Activated effector memory CD4-positive, alpha-beta T cell treated with Interleukin-2 at 50 U/mL for 16 hours (primary cell): Measurements from ENCODE around the gene JUN.

Experiments used
- DNase-seq: peaks from one replicate; pipeline ENCODE4 v3.0.0-alpha.2; 2020

The JUN gene

DNA sequence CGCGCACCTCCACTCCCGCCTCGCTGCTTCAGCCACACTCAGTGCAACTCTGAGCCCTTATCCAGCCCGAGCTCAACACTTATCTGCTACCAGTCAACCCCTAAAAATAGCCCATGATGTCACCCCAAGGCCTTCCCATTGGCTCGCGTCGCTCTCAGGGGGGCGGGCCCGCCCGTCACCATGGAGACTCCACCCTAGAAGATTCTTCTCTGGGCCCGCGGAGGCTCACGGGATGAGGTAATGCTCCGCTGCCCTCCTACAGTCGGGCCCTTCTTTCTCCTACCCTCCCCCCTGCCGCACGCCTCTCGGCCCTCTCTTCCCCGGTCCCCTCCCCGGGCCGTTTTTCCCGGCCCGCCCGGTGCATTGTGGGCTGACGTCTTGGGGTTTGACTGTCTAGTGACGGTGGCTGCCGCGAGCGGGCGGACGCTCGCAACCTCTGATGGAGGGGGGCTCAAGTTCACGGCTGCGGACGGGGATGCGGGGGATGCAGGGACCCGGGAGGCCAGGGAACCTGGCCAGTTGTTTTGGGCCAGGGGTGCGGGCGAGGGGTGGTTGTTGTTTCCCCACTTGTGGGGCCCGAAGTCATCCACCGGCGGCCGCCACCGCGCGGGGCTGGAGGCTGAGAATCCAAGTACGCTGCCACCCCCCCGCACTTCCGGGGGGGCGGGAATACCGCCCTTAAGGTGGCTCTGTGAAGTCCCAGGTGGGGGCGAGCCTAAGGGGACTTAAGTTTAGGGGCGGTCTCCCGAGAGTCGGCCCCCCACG, at the start of gene JUN:
JUN (minus strand) TSS at position 55 of the 765 bp plus-strand sequence. CDS start 977 bp downstream, outside the sequence.
- DNase-seq = peak; percentile 98

DNA sequence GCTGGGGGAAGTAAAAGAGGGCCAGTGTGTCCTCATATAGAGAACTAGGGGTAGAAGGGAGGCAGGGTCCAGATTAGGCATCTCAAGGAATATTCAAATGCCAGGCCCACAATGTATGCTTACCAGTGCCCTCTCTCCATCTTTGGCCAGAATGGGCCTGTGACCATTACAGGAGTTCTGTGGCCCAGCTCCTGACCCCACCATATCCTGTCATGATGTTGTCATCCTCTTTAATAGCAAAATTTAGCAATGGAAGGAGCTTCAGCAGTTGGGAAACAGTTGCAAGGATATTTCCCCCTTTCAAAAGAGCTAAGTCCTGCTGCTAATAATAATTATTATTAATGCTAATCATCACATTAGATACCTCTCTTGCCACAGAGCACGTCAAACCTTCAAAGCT, 49.3 kb upstream of the JUN start:
- DNase-seq = no peak

DNA sequence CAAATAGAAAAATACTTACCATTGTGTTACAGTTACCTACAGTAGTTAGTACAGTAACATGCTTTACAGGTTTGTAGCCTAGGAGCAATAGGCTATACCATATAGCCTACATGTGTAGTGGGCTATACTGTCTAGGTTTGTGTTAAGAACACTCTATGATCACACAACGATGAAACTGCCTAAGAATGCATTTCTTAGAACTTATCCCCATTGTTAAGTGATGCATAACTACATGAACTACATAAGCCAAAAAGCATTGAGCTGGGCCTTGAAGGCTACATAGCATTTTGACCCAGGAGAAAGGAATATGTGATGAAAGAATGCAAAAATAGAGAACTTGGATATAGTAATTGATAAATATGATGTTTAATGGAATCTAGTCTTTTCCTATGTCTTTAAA, 46.4 kb upstream of the JUN start:
- no peak for DNase-seq

GRCh38 chr1:58829866-58830265, 46.0 kb upstream of the JUN start:
- no peak for DNase-seq

DNA sequence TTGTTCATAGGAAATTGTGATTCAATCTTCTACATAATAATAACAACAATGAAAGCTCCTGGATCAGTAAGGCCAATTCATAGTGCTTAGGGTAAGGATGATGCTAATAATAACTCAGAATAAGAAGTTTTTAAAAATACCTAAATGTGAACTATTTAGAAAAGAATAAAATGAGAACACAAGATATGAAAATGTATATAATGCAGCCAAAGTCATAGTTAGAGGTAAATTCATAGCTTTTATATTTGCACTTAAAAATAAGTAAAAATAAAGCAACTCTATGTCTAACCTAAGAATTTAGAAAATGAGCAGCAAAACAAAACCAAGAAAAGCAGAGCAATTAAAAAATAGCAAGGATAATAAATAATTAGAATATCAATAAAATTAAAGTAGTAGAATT, 43.5 kb upstream of the JUN start:
- no peak for DNase-seq

GRCh38 chr1:58824753-58825389, 41.0 kb upstream of the JUN start:
- no peak for DNase-seq

GRCh38 chr1:58823481-58824010, 39.7 kb upstream of the JUN start:
- DNase-seq = no peak

DNA sequence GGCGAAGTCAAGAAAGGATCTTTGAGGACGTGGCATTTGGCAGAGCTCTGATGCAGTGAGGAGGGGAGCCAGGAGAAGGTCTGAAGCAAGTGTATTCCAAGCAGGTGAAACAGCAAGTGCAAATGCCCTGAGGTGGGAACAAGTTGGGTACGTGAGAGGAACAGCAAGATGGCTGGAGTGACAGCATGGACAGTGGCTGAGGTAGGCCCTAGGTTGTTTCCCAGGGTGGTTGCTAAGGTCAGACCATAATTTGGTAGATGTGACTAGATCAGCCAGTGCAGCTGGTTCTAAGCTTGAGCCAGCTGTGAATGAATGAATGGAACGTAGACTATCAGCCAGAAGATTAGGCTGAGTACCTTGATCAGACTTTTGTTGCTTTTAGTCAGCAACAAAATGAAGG, 37.5 kb upstream of the JUN start:
- DNase-seq = no peak

DNA sequence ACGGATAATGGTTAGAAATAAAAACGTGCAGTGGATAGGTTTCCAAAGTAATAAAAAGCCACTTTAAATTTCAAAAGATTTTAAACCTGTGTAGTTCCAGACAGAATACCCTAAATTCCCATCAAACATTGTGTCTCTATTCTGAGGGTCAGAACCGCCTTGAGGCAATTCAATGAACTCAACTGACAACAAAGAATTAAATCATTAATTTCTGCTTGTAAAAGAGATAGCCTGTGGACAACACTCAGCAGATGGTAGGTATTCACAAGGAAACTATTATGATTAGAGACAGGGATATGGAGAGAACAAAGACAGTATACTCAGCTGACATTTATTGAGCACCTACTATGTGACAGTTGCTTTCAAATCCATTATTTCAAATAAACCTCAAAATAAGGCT, 35.1 kb upstream of the JUN start:
- DNase-seq = no peak

- no peak for DNase-seq
Measured at GRCh38 chr1:58818075-58818474, 34.2 kb upstream of the JUN start.

GRCh38 chr1:58816747-58817221, 32.9 kb upstream of the JUN start:
- DNase-seq = no peak

DNA sequence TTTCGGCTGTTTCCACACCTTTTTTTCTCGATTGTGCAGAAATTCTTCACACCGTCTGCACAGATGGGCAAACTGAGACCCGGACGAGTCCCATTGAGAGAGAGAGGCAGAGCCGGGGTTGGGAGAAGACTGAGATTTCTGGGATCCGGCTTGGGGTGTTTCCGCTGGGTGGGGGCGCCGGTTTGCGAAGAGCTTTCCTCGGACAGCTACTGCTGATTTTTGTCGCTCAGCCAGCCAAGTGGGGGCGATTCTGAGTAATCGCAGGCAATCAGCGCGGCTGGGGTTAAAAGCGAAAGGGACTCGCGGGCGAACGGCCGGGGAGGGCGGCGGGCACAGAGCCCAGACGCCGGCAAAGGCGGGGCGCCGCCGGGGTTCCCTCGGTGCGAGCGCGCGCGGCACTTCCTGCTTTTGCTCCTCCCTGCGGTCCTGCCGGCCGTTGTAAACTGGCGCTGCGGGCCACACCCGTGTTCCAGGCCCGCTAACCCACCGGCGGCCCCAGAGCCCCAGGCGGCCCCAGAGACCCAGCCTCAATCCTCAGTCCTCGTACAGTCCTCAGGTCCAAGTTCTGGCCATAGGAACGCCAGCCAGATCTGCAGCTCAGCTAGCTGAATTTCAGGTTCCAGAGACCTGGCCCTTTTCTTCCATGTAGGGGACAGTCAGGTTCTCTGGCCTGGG, 32.4 kb upstream of the JUN start:
- peak; percentile 80 for DNase-seq

- no peak for DNase-seq
Measured at GRCh38 chr1:58815686-58816071, 31.8 kb upstream of the JUN start.

- peak; percentile 46 for DNase-seq
Measured at GRCh38 chr1:58815069-58815685, 31.3 kb upstream of the JUN start.

DNA sequence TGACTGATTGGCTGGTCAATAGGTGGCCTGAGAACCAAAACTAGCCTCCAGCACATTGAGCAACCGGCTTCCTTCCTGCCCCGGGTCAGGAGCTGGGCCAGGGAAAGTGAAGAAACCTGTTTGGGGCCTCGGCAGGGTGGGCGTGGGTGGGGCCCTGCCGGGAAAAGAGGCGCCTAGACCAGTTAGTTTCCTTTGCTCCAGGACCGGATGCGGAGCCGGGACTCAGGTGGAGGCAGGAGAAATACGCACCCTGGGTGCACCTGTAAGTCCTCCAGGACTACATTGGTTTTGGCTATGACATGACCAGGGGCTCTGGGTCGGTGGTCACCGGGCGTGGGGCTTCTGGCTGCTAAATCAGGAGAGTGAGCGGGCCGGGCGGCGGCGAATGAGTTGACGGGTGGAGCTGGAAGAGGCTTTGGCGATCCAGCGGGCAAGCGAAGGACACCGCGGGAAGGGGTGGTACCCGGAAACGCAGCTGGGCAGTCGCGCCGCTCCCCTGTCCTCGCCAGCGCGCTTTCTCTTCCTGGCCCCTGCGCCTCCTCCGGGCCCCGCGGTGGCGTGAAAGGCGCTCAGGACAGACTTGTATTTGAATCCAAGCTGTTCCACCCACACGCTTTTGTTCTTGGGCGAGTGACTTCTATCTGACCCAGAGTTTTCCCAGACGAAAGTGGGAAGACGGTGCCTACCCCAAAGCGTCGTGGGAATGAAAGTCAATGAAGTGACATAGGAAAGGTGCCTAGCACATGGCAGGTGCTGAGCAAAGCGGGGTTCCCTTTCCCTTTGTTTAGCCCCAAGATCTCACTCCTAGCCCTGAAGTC, 30.6 kb upstream of the JUN start:
- no peak for DNase-seq

DNA sequence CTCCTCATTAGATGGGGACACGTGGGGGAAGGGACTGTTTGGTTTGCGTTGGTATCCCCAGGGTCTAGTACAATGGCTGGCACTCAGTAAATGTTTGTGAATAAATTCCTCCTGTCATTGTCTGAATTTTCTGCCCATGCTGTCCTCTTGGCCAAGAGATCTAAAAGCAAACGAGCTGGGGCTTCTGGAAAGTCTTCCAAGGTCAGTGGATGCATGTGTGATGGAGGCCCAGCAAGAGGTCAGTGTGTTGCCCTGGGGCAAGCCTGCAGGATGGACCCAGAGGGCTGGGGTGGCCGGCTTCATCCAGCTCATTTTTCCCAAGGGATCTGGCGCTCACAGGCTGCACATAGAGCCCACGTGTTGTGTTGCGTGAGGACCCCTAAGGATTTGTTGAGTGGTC, 30.0 kb upstream of the JUN start:
- no peak for DNase-seq

DNA sequence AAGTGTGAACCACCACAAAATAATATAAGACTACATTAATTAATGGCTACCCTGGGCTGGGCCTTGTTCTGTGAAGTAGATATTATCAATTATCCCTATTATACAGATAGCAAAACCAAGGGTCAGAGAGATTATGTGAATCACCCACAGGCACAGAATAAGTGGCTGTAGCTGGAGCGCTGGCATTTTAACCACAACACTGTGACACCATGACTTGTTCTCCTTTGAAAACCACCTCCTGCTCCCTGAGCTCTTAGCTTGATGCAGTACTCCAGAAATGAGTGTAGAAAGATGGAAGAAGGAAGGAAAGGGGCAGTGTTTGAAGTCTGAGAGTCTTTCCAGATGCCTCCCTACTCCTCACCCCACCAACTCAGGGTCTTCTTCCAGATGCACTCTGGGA, 29.5 kb upstream of the JUN start:
- no peak for DNase-seq

GRCh38 chr1:58812926-58813325, 29.1 kb upstream of the JUN start:
- DNase-seq = peak; percentile 49

- no peak for DNase-seq
Measured at GRCh38 chr1:58812468-58812867, 28.6 kb upstream of the JUN start.

DNA sequence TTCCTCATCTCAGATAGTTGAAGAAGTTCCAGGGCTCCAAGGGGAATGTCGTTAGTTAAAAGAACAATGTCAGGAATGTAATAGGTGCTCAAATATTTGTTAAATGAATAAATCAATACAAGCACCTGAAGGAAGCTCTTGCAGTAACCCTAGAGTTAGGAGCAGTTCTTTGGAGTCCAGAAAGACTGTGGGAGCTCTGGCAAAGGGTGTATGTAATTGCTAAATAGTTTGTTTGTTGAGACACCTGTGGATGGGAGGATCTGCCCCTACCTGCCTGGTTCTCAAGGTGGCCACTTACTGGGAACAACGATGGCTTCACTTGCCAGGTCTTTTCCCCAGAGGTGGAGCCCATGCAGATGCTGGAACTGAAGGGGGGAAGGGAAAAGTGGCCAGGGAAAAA, 27.5 kb upstream of the JUN start:
- DNase-seq = no peak

GRCh38 chr1:58809325-58810010, 25.6 kb upstream of the JUN start:
- DNase-seq = no peak

GRCh38 chr1:58808077-58808476, 24.2 kb upstream of the JUN start:
- DNase-seq = no peak
